ENCODE measurements around the gene KIAA1755. TPM values are rescaled to one million over a fixed set of nuclear protein-coding genes. Genes with fewer than 3 reads are reported as not detected.

Gene KIAA1755
- total RNA-seq, 1 donor from 2014 or later: not detected

DNA sequence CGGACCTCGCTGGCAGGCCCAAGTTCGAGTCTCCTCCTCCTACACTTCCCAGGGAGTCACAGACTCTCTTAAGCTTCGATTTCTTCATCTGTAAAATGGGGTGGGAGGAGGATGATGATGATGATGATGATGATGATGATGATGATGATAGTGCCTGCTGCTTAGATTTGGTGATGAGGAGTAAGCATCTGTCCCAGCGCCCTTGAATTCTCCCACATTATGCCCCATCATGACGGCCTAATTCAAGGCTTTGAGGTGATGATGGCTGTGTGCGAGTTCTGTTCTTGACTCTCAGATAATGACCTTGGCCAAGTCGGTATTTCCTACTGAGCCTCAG lies 487 bp upstream of the KIAA1755 start:
- intact Hi-C loops (cut with micrococcal nuclease): no loop called here
- Mint-ChIP-seq H3K27ac (no peak overlapping the region), H3K36me3 (ENCODE audit: low read depth) (no peaks in the 10 kb centered on the region), H3K27me3 (peaks cover 46% of the 10 kb centered on the region), H3K4me3 (no peak overlapping the region), H3K9me3 (no peaks in the 10 kb centered on the region), H3K4me1 (peaks cover 3% of the 10 kb centered on the region)
- ChIA-PET POLR2A (no interaction called here), CTCF (no interaction called here)
- no peak for ATAC-seq (ENCODE audit: low read depth)
- TF ChIP-seq, protein P1, sequence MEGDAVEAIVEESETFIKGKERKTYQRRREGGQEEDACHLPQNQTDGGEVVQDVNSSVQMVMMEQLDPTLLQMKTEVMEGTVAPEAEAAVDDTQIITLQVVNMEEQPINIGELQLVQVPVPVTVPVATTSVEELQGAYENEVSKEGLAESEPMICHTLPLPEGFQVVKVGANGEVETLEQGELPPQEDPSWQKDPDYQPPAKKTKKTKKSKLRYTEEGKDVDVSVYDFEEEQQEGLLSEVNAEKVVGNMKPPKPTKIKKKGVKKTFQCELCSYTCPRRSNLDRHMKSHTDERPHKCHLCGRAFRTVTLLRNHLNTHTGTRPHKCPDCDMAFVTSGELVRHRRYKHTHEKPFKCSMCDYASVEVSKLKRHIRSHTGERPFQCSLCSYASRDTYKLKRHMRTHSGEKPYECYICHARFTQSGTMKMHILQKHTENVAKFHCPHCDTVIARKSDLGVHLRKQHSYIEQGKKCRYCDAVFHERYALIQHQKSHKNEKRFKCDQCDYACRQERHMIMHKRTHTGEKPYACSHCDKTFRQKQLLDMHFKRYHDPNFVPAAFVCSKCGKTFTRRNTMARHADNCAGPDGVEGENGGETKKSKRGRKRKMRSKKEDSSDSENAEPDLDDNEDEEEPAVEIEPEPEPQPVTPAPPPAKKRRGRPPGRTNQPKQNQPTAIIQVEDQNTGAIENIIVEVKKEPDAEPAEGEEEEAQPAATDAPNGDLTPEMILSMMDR (IDR thresholded peaks at IDR 0.05): no peak
- no peak for DNase-seq

DNA sequence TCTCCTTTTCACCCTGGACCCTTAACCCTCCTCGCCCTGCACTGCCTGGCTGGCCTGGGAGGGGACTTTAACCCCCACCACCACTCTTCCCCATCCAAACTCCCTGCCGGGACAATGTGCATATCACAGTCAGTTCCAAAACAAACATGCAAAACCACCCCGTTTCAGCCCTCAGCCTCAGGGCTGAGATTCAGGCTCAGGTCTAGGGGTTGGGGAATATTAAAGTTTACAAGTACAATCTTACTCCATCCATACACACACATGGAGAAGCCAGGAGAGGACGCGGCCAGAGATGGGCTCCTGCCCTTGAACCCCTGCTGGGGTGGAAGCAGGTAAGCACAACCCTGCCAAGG lies 534 bp downstream of the KIAA1755 start:
- intact Hi-C loops (cut with micrococcal nuclease): no loop called here
- CTCF ChIA-PET: interaction anchor here (0.6 kb wide), 1 partner anchor 9 kb away, joined by 3 read pairs; no protein-coding TSS in a partner anchor
- Mint-ChIP-seq H3K36me3 (ENCODE audit: low read depth) (no peaks in the 10 kb centered on the region), H3K4me1 (peaks cover 3% of the 10 kb centered on the region), H3K4me3 (no peak overlapping the region), H3K27me3 (peaks cover 39% of the 10 kb centered on the region), H3K27ac (no peak overlapping the region), H3K9me3 (no peaks in the 10 kb centered on the region)
- TF ChIP-seq, protein P1 (IDR thresholded peaks at IDR 0.05): no peak
- DNase-seq: no peak
- POLR2A ChIA-PET: no interaction called here
- ATAC-seq (ENCODE audit: low read depth): no peak

DNA sequence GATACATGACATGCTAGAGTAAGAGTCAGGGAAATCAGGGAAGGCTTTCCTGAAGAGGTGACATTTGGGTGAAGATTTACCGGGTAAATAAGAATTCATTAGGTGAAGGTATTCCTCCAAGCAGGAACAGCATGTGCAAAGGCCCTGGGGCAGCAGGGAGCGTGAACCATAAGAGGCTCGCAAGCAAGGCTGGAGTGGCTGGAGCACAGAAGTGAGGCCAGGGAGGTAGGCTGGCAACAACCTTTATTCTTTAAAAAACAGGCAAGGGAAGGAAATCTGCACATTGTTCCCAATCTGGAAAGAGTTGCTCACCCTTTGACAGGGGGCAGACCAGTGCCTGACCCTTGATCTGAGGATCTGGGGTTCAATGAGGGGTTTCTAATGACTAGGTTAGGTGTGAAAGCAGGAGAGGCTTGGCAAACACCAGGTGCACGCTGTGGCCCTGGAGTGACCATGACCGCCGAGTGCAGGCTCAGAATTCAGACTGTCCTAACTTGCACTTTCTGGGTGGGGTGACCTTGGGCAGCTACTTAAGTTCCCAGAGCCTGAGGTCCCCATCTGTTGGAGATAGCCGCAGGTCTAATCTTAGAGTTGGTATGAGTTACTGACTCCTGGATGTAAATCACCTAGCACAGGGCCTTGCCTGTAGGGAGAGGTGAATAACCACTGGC lies 1.9 kb downstream of the KIAA1755 start:
- intact Hi-C loops (cut with micrococcal nuclease): no loop called here
- TF ChIP-seq, protein P1 (IDR thresholded peaks at IDR 0.05): no peak
- no peak for DNase-seq
- H3K4me1 Mint-ChIP-seq: peaks cover 3% of the 10 kb centered on the region
- no peak overlapping the region for H3K27ac Mint-ChIP-seq
- no peak for ATAC-seq (ENCODE audit: low read depth)
- ChIA-PET CTCF (no interaction called here), POLR2A (no interaction called here)
- H3K4me3 Mint-ChIP-seq: no peak overlapping the region
- peaks cover 34% of the 10 kb centered on the region for H3K27me3 Mint-ChIP-seq
- no peaks in the 10 kb centered on the region for H3K36me3 Mint-ChIP-seq (ENCODE audit: low read depth)
- no peaks in the 10 kb centered on the region for H3K9me3 Mint-ChIP-seq

DNA sequence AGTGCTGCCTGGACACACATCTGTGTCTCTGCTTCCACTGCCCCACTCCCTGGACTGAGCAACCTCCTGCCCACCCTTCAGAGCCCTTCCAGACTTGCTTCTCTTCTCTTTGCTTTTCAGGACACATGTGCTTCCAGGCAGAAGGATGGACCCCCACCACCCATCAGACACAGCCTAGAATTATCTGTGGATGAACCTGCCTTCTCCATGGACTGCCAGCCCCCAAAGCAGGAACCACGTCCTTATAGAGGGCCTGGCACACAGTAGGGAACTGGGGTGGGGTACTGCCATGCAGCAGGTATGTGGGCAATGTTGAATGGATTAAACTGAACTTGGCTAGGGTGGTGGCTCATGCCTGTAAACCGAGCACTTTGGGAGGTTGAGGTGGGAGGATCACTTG lies 3.6 kb downstream of the KIAA1755 start:
- Mint-ChIP-seq H3K4me1 (peaks cover 3% of the 10 kb centered on the region), H3K27ac (no peak overlapping the region), H3K9me3 (no peaks in the 10 kb centered on the region), H3K27me3 (peaks cover 25% of the 10 kb centered on the region), H3K4me3 (no peak overlapping the region), H3K36me3 (ENCODE audit: low read depth) (no peaks in the 10 kb centered on the region)
- CTCF ChIA-PET: no interaction called here
- ATAC-seq (ENCODE audit: low read depth): no peak
- DNase-seq: no peak
- TF ChIP-seq, protein P1 (IDR thresholded peaks at IDR 0.05): no peak
- intact Hi-C loops (cut with micrococcal nuclease): no loop called here
- POLR2A ChIA-PET: no interaction called here

DNA sequence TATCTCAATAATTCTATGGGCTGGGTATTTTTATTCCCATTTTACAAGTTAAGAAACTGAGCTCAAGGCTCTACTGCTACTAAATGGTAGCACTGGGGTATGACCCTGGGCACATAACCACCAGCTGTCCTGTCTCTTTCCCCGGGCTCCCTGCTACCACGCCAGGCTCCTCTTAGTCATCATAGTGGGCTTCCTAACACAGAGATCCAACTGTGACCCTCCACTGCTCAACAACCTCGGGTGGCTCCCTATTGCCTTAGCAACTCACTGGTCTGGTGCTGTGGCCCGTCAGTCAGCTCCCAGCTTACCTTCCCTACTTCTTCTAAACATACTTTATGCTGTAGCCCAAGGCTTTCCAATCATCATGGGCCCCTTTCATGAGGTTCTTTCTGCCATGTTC lies 4.5 kb downstream of the KIAA1755 start:
- Mint-ChIP-seq H3K27ac (no peak overlapping the region), H3K36me3 (ENCODE audit: low read depth) (no peaks in the 10 kb centered on the region), H3K4me1 (peaks cover 2% of the 10 kb centered on the region), H3K27me3 (peaks cover 20% of the 10 kb centered on the region), H3K9me3 (no peaks in the 10 kb centered on the region), H3K4me3 (no peak overlapping the region)
- no peak for DNase-seq
- ChIA-PET POLR2A (no interaction called here), CTCF (no interaction called here)
- ATAC-seq (ENCODE audit: low read depth): no peak
- TF ChIP-seq, protein P1 (IDR thresholded peaks at IDR 0.05): no peak
- intact Hi-C loops (cut with micrococcal nuclease): no loop called here

Measured in activated B cell treated with CpG ODN at 0.5 μM for 24 hours (primary cell).